GM23338 (cell line): ENCODE results near the gene TBP.

Experiments
- CREB1 ChIP-seq: fragments of 250-450 bp; sonication (Bioruptor Pico); IDR thresholded peaks from 2 replicates; pipeline ENCODE4 v1.5.0; 2020; ENCODE audit warnings: low read depth, mild to moderate bottlenecking, moderate library complexity
- CTCF ChIP-seq, 2 experiments: fragments of 200-600 bp in 1 of 2; sonication (generic) in 1 of 2; conservative IDR thresholded peaks; 2 replicates each; pipeline versions ENCODE4 v1.5.1 to v1.6.1; 2016 to 2017; ENCODE audit warnings: antibody characterized with exemption in 2 of 2, low read depth in 2 of 2, mild to moderate bottlenecking in 2 of 2, moderate library complexity in 1 of 2
- EZH2 ChIP-seq: fragments of 200-600 bp; sonication (generic); IDR thresholded peaks from one replicate; pipeline ENCODE4 v1.8.0; 2017; ENCODE audit warnings: antibody characterized with exemption, mild to moderate bottlenecking, low read depth; ENCODE audit not compliant: unreplicated experiment
- EZH2phosphoT487 ChIP-seq: fragments of 200-600 bp; sonication (generic); IDR thresholded peaks from one replicate; pipeline ENCODE4 v1.8.1; 2018; ENCODE audit warnings: antibody characterized with exemption; ENCODE audit not compliant: unreplicated experiment
- POLR2AphosphoS5 ChIP-seq: IDR thresholded peaks from 2 replicates; pipeline ENCODE4 v1.6.1; 2016; ENCODE audit warnings: antibody characterized with exemption, low read depth
- REST ChIP-seq: IDR thresholded peaks from one replicate; pipeline ENCODE4 v1.6.1; 2018; ENCODE audit warnings: antibody characterized with exemption; ENCODE audit not compliant: unreplicated experiment
- ZNF331 ChIP-seq: fragments of 250-450 bp; sonication (Bioruptor Pico); IDR thresholded peaks from 2 replicates; pipeline ENCODE4 v1.5.0; 2020; ENCODE audit warnings: low read depth, mild to moderate bottlenecking, moderate library complexity

- TF ChIP-seq ZNF331 (CRISPR knock-in tag) = no peak
- no peak for TF ChIP-seq POLR2AphosphoS5
- no peak for TF ChIP-seq CTCF (conservative IDR thresholded peaks at IDR 0.05; ENCODE audit: low read depth in 2 of 2)
- no peak for TF ChIP-seq EZH2
- TF ChIP-seq EZH2phosphoT487 = no peak
- TF ChIP-seq CREB1 = no peak
- no peak for TF ChIP-seq REST
Measured at GRCh38 chr6:170524172-170524502, 30.0 kb upstream of the TBP start.
